ENCODE data around the gene SLC6A7.

DNA sequence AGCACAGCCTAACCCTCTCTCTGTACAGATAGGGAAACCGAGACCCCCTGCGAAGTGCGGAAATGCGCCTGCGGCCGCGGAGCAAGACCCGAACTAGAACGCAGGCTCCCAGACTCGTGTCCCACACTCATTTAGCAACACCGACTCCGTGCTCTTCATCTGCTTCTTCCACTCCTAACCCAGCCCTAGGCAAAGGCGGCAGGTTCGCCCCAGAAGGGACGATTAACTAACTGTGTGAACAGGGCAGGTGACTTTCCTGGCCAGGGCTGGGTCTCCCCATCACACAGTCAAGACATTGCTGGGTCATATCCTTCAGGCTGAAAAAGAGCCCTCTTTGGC, 22.4 kb upstream of the SLC6A7 start:
- TF ChIP-seq, protein P1, sequence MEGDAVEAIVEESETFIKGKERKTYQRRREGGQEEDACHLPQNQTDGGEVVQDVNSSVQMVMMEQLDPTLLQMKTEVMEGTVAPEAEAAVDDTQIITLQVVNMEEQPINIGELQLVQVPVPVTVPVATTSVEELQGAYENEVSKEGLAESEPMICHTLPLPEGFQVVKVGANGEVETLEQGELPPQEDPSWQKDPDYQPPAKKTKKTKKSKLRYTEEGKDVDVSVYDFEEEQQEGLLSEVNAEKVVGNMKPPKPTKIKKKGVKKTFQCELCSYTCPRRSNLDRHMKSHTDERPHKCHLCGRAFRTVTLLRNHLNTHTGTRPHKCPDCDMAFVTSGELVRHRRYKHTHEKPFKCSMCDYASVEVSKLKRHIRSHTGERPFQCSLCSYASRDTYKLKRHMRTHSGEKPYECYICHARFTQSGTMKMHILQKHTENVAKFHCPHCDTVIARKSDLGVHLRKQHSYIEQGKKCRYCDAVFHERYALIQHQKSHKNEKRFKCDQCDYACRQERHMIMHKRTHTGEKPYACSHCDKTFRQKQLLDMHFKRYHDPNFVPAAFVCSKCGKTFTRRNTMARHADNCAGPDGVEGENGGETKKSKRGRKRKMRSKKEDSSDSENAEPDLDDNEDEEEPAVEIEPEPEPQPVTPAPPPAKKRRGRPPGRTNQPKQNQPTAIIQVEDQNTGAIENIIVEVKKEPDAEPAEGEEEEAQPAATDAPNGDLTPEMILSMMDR (IDR thresholded peaks at IDR 0.05; ENCODE audit: low read depth, low read length): no peak
- no peak for TF ChIP-seq MYC (IDR thresholded peaks at IDR 0.05; ENCODE audit: low read depth, low read length)
- TF ChIP-seq POLR2A (IDR thresholded peaks at IDR 0.05; ENCODE audit: extremely low read depth, insufficient read length): no peak
- TF ChIP-seq, protein P2, sequence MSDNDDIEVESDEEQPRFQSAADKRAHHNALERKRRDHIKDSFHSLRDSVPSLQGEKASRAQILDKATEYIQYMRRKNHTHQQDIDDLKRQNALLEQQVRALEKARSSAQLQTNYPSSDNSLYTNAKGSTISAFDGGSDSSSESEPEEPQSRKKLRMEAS (IDR thresholded peaks at IDR 0.05; ENCODE audit: low read depth, low read length): no peak
